Urinary bladder (tissue), 4 donors: ENCODE measurements around the gene ROBO2. TPM values are rescaled to one million over a fixed set of nuclear protein-coding genes. Genes with fewer than 3 reads are reported as not detected.

Experiments used
- DNase-seq: peaks from one replicate; pipeline ENCODE4 v3.0.0-alpha.2; 2015; ENCODE audit errors: extremely low spot score
- H3K27ac ChIP-seq: one replicate; pipeline ENCODE4 v1.5.1; 2013; ENCODE audit warnings: low read depth, mild to moderate bottlenecking, moderate library complexity
- H3K36me3 ChIP-seq: one replicate; pipeline ENCODE4 v1.6.1; 2013; ENCODE audit warnings: mild to moderate bottlenecking, moderate library complexity; ENCODE audit not compliant: insufficient read depth
- H3K4me1 ChIP-seq: one replicate; pipeline ENCODE4 v1.6.1; 2013; ENCODE audit warnings: mild to moderate bottlenecking, moderate library complexity; ENCODE audit not compliant: insufficient read depth
- H3K4me3 ChIP-seq: one replicate; pipeline ENCODE4 v1.5.1; 2013; ENCODE audit warnings: low read depth, low read length
- WGBS: extraction: QIAGEN DNeasy Blood & Tissue Kit; methylation state at CpG from one replicate; pipeline ENCODE4 v1.1.7; 2013; 5-methylcytosine and 5-hydroxymethylcytosine counted together
- polyA plus RNA-seq: library from polyadenylated mRNA; stranded (reverse); fragments of 200-250 nt; gene quantifications from one replicate; pipeline ENCODE4 v1.2.3, GENCODE V29; 2013
- total RNA-seq: library from RNA; depleted of rRNA; stranded (reverse); fragments of >200 nt; gene quantifications from one replicate; pipeline ENCODE4 v1.2.3, GENCODE V29; 2014
- donor health status: healthy with polysubstance abuse.
- donor health status: healthy.

Gene ROBO2
- total and polyA plus RNA-seq, 2 donors = 1.4 to 38.1 TPM

GRCh38 chr3:77426531-77426930 lies 386.6 kb downstream of the ROBO2 start:
- no peaks in the 10 kb centered on the region for H3K4me1 ChIP-seq
- DNase-seq = no peak

GRCh38 chr3:77427528-77427927 lies 387.6 kb downstream of the ROBO2 start:
- H3K27ac ChIP-seq = no peak overlapping the region
- H3K4me1 ChIP-seq = no peaks in the 10 kb centered on the region
- no peak overlapping the region for H3K4me3 ChIP-seq
- H3K36me3 ChIP-seq = no peaks in the 10 kb centered on the region
- WGBS = 87% methylated on average over 3 of the region's 3 CpGs
- no peak for DNase-seq

More at GRCh38 chr3:77426531-77426930, 386.6 kb downstream of the ROBO2 start:
- H3K27ac ChIP-seq = no peak overlapping the region
- no peak overlapping the region for H3K4me3 ChIP-seq
- no peaks in the 10 kb centered on the region for H3K36me3 ChIP-seq

GRCh38 chr3:77436908-77437307 lies 397.0 kb downstream of the ROBO2 start:
- Histone ChIP-seq H3K4me3 (no peak overlapping the region), H3K4me1 (no peaks in the 10 kb centered on the region), H3K36me3 (no peaks in the 10 kb centered on the region), H3K27ac (no peak overlapping the region)
- no peak for DNase-seq

GRCh38 chr3:77446084-77446483 lies 406.2 kb downstream of the ROBO2 start:
- no peaks in the 10 kb centered on the region for H3K36me3 ChIP-seq
- no peak overlapping the region for H3K4me3 ChIP-seq
- WGBS = 93% methylated on average over 1 of the region's 1 CpG
- H3K4me1 ChIP-seq = no peaks in the 10 kb centered on the region
- DNase-seq = no peak
- H3K27ac ChIP-seq = no peak overlapping the region

GRCh38 chr3:77446761-77447160 lies 406.9 kb downstream of the ROBO2 start:
- Histone ChIP-seq H3K4me1 (no peaks in the 10 kb centered on the region), H3K4me3 (no peak overlapping the region), H3K27ac (no peak overlapping the region), H3K36me3 (no peaks in the 10 kb centered on the region)
- no peak for DNase-seq

GRCh38 chr3:77449459-77450350 lies 409.8 kb downstream of the ROBO2 start:
- Histone ChIP-seq H3K27ac (no peak overlapping the region), H3K36me3 (no peaks in the 10 kb centered on the region), H3K4me3 (no peak overlapping the region), H3K4me1 (no peaks in the 10 kb centered on the region)
- DNase-seq = no peak
- 52% methylated on average over 6 of the region's 6 CpGs for WGBS

- H3K36me3 ChIP-seq = no peaks in the 10 kb centered on the region
- 0% methylated on average over 1 of the region's 1 CpG for WGBS
- H3K4me1 ChIP-seq = no peaks in the 10 kb centered on the region
- H3K4me3 ChIP-seq = no peak overlapping the region
- DNase-seq = no peak
- H3K27ac ChIP-seq = no peak overlapping the region
Measured at GRCh38 chr3:77456431-77456830, 416.5 kb downstream of the ROBO2 start.

GRCh38 chr3:77456906-77457305 lies 417.0 kb downstream of the ROBO2 start:
- H3K27ac ChIP-seq = no peak overlapping the region
- no peak for DNase-seq
- H3K4me1 ChIP-seq = no peaks in the 10 kb centered on the region
- H3K36me3 ChIP-seq = no peaks in the 10 kb centered on the region
- WGBS = 89% methylated on average over 1 of the region's 1 CpG
- H3K4me3 ChIP-seq = no peak overlapping the region

GRCh38 chr3:77459926-77460325 lies 420.0 kb downstream of the ROBO2 start:
- Histone ChIP-seq H3K4me3 (no peak overlapping the region), H3K4me1 (no peaks in the 10 kb centered on the region), H3K36me3 (no peaks in the 10 kb centered on the region), H3K27ac (no peak overlapping the region)
- WGBS = 93% methylated on average over 7 of the region's 7 CpGs
- DNase-seq = no peak

GRCh38 chr3:77460326-77460725 lies 420.4 kb downstream of the ROBO2 start:
- no peak overlapping the region for H3K27ac ChIP-seq
- H3K36me3 ChIP-seq = no peaks in the 10 kb centered on the region
- WGBS = 61% methylated on average over 3 of the region's 3 CpGs
- DNase-seq = no peak
- no peaks in the 10 kb centered on the region for H3K4me1 ChIP-seq
- no peak overlapping the region for H3K4me3 ChIP-seq

- H3K36me3 ChIP-seq = no peaks in the 10 kb centered on the region
Measured at GRCh38 chr3:77462951-77463350, 423.1 kb downstream of the ROBO2 start.

GRCh38 chr3:77464111-77464688 lies 424.3 kb downstream of the ROBO2 start:
- WGBS = 24% methylated on average over 3 of the region's 3 CpGs
- no peak for DNase-seq

More at GRCh38 chr3:77462951-77463350, 423.1 kb downstream of the ROBO2 start:
- H3K4me1 ChIP-seq = no peaks in the 10 kb centered on the region
- no peak for DNase-seq
- 2% methylated on average over 1 of the region's 1 CpG for WGBS
- no peak overlapping the region for H3K4me3 ChIP-seq
- no peak overlapping the region for H3K27ac ChIP-seq

GRCh38 chr3:77466562-77467115 lies 426.7 kb downstream of the ROBO2 start:
- no peak for DNase-seq
- H3K4me1 ChIP-seq = no peaks in the 10 kb centered on the region
- H3K4me3 ChIP-seq = no peak overlapping the region
- H3K36me3 ChIP-seq = no peaks in the 10 kb centered on the region
- WGBS = 91% methylated on average over 5 of the region's 5 CpGs
- H3K27ac ChIP-seq = no peak overlapping the region

More at GRCh38 chr3:77464111-77464688, 424.3 kb downstream of the ROBO2 start:
- Histone ChIP-seq H3K27ac (no peak overlapping the region), H3K4me3 (no peak overlapping the region), H3K4me1 (no peaks in the 10 kb centered on the region), H3K36me3 (no peaks in the 10 kb centered on the region)
